ENCODE measurements around the gene ATF7. TPM values are rescaled to one million over a fixed set of nuclear protein-coding genes. Genes with fewer than 3 reads are reported as not detected.

ATF7 gene
- total RNA-seq, 2 donors from 2014 or later = 27.4 to 28.1 TPM

GRCh38 chr12:53518381-53518780 lies 107.8 kb downstream of the ATF7 start:
- DNase-seq (no peak), ATAC-seq (replicated peaks in 1 of 2) (no peak)
- Mint-ChIP-seq H3K36me3 (ENCODE audit: insufficient read depth in 2 of 2) (peaks cover 6 to 19% of the 10 kb centered on the region in 2 donors), H3K9me3 (no peaks in the 10 kb centered on the region), H3K27me3 (ENCODE audit: low read depth) (no peaks in the 10 kb centered on the region), H3K4me1 (ENCODE audit: low read depth) (no peaks in the 10 kb centered on the region), H3K4me3 (no peak overlapping the region), H3K27ac (no peak overlapping the region)

- Mint-ChIP-seq H3K36me3 (ENCODE audit: insufficient read depth in 2 of 2) (peaks cover 6 to 14% of the 10 kb centered on the region in 2 donors), H3K4me1 (ENCODE audit: low read depth) (peaks cover 4% of the 10 kb centered on the region), H3K27me3 (ENCODE audit: low read depth) (no peaks in the 10 kb centered on the region), H3K27ac (no peak overlapping the region), H3K9me3 (no peaks in the 10 kb centered on the region), H3K4me3 (no peak overlapping the region)
- ATAC-seq (replicated peaks in 1 of 2) (no peak), DNase-seq (no peak)
Measured at GRCh38 chr12:53516758-53517455, 109.3 kb downstream of the ATF7 start.

- no peaks in the 10 kb centered on the region for H3K27me3 Mint-ChIP-seq (ENCODE audit: low read depth)
- no peak overlapping the region for H3K27ac Mint-ChIP-seq
- H3K4me3 Mint-ChIP-seq = no peak overlapping the region
- no peaks in the 10 kb centered on the region for H3K9me3 Mint-ChIP-seq
- ATAC-seq (replicated peaks in 1 of 2) = no peak
- no peak for DNase-seq
- H3K4me1 Mint-ChIP-seq (ENCODE audit: low read depth) = peaks cover 4% of the 10 kb centered on the region
- peaks cover 6 to 10% of the 10 kb centered on the region in 2 donors for H3K36me3 Mint-ChIP-seq (ENCODE audit: insufficient read depth in 2 of 2)
Measured at GRCh38 chr12:53515291-53515680, 110.9 kb downstream of the ATF7 start.

GRCh38 chr12:53514628-53515290 lies 111.4 kb downstream of the ATF7 start:
- ATAC-seq (replicated peaks in 1 of 2) (no peak), DNase-seq (no peak)
- Mint-ChIP-seq H3K4me1 (ENCODE audit: low read depth) (peaks cover 4% of the 10 kb centered on the region), H3K4me3 (no peak overlapping the region), H3K27ac (peak overlapping the region; percentile 8), H3K36me3 (ENCODE audit: insufficient read depth in 2 of 2) (peaks cover 3 to 10% of the 10 kb centered on the region in 2 donors), H3K9me3 (no peaks in the 10 kb centered on the region), H3K27me3 (ENCODE audit: low read depth) (no peaks in the 10 kb centered on the region)

- H3K4me3 Mint-ChIP-seq = no peak overlapping the region
- no peak for DNase-seq
- H3K36me3 Mint-ChIP-seq (ENCODE audit: insufficient read depth in 2 of 2) = peaks cover 3 to 10% of the 10 kb centered on the region in 2 donors
- no peaks in the 10 kb centered on the region for H3K9me3 Mint-ChIP-seq
- H3K4me1 Mint-ChIP-seq (ENCODE audit: low read depth) = peaks cover 6% of the 10 kb centered on the region
- ATAC-seq (replicated peaks in 1 of 2) = no peak
- H3K27ac Mint-ChIP-seq = no peak overlapping the region
- H3K27me3 Mint-ChIP-seq (ENCODE audit: low read depth) = no peaks in the 10 kb centered on the region
Measured at GRCh38 chr12:53513712-53514410, 112.3 kb downstream of the ATF7 start.

GRCh38 chr12:53510181-53510812 lies 115.9 kb downstream of the ATF7 start:
- Mint-ChIP-seq H3K27me3 (ENCODE audit: low read depth) (no peaks in the 10 kb centered on the region), H3K9me3 (no peaks in the 10 kb centered on the region), H3K36me3 (ENCODE audit: insufficient read depth in 2 of 2) (peaks cover 0 to 6% of the 10 kb centered on the region in 2 donors), H3K4me1 (ENCODE audit: low read depth) (peaks cover 12% of the 10 kb centered on the region), H3K27ac (no peak overlapping the region), H3K4me3 (no peak overlapping the region)
- DNase-seq = no peak
- ATAC-seq (replicated peaks in 1 of 2) = no peak

- peak overlapping the region; percentile 11 for H3K27ac Mint-ChIP-seq
- H3K36me3 Mint-ChIP-seq (ENCODE audit: insufficient read depth in 2 of 2) = peaks cover 0 to 3% of the 10 kb centered on the region in 2 donors
- H3K27me3 Mint-ChIP-seq (ENCODE audit: low read depth) = no peaks in the 10 kb centered on the region
- H3K4me3 Mint-ChIP-seq = no peak overlapping the region
- H3K4me1 Mint-ChIP-seq (ENCODE audit: low read depth) = peaks cover 20% of the 10 kb centered on the region
- peak; percentile 86 to 89 for DNase-seq
- H3K9me3 Mint-ChIP-seq = no peaks in the 10 kb centered on the region
- peak; percentile 91 to 95 for ATAC-seq (replicated peaks in 1 of 2)
Measured at GRCh38 chr12:53508534-53509170, 117.5 kb downstream of the ATF7 start.

- H3K36me3 Mint-ChIP-seq (ENCODE audit: insufficient read depth in 2 of 2) = peaks cover 0 to 3% of the 10 kb centered on the region in 2 donors
- H3K4me3 Mint-ChIP-seq = no peak overlapping the region
- no peak overlapping the region for H3K27ac Mint-ChIP-seq
- H3K27me3 Mint-ChIP-seq (ENCODE audit: low read depth) = no peaks in the 10 kb centered on the region
- peaks cover 19% of the 10 kb centered on the region for H3K4me1 Mint-ChIP-seq (ENCODE audit: low read depth)
- DNase-seq (no peak), ATAC-seq (replicated peaks in 1 of 2) (no peak)
- H3K9me3 Mint-ChIP-seq = no peaks in the 10 kb centered on the region
Measured at GRCh38 chr12:53507603-53507885, 118.6 kb downstream of the ATF7 start.

- Mint-ChIP-seq H3K9me3 (no peaks in the 10 kb centered on the region), H3K4me3 (no peak within 1 kb of the TSS), H3K4me1 (ENCODE audit: low read depth) (peaks cover 24% of the 10 kb centered on the region), H3K36me3 (ENCODE audit: insufficient read depth in 2 of 2) (peaks cover 0 to 3% of the 10 kb centered on the region in 2 donors), H3K27ac (no peak within 1 kb of the TSS), H3K27me3 (ENCODE audit: low read depth) (no peaks in the 10 kb centered on the region)
- no peak for ATAC-seq (replicated peaks in 1 of 2)
- DNase-seq = no peak
Measured at GRCh38 chr12:53506881-53507602, 119.1 kb downstream of the ATF7 start, which contains the start of gene NPFF. Gene NPFF (minus strand): TSS chr12:53507484. CDS start chr12:53507474, 10 bp downstream.

- no peaks in the 10 kb centered on the region for H3K27me3 Mint-ChIP-seq (ENCODE audit: low read depth)
- H3K36me3 Mint-ChIP-seq (ENCODE audit: insufficient read depth in 2 of 2) = peaks cover 0 to under 1% of the 10 kb centered on the region in 2 donors
- peaks cover 29% of the 10 kb centered on the region for H3K4me1 Mint-ChIP-seq (ENCODE audit: low read depth)
- DNase-seq = no peak
- H3K9me3 Mint-ChIP-seq = no peaks in the 10 kb centered on the region
- no peak for ATAC-seq (replicated peaks in 1 of 2)
- no peak overlapping the region for H3K27ac Mint-ChIP-seq
- no peak overlapping the region for H3K4me3 Mint-ChIP-seq
Measured at GRCh38 chr12:53506450-53506785, 119.8 kb downstream of the ATF7 start.

- H3K9me3 Mint-ChIP-seq = no peaks in the 10 kb centered on the region
- H3K4me3 Mint-ChIP-seq = no peak overlapping the region
- H3K4me1 Mint-ChIP-seq (ENCODE audit: low read depth) = peaks cover 29% of the 10 kb centered on the region
- DNase-seq = no peak
- H3K27ac Mint-ChIP-seq = no peak overlapping the region
- no peak for ATAC-seq (replicated peaks in 1 of 2)
- H3K27me3 Mint-ChIP-seq (ENCODE audit: low read depth) = no peaks in the 10 kb centered on the region
- no peaks in the 10 kb centered on the region for H3K36me3 Mint-ChIP-seq (ENCODE audit: insufficient read depth in 2 of 2)
Measured at GRCh38 chr12:53505555-53506449, 120.4 kb downstream of the ATF7 start.

- Mint-ChIP-seq H3K9me3 (no peaks in the 10 kb centered on the region), H3K4me3 (no peak overlapping the region)
- no peak for ATAC-seq (replicated peaks in 1 of 2)
Measured at GRCh38 chr12:53505086-53505485, 121.1 kb downstream of the ATF7 start.

More at GRCh38 chr12:53505086-53505485, 121.1 kb downstream of the ATF7 start:
- Mint-ChIP-seq H3K27me3 (ENCODE audit: low read depth) (no peaks in the 10 kb centered on the region), H3K27ac (peak overlapping the region; percentile 25), H3K36me3 (ENCODE audit: insufficient read depth in 2 of 2) (no peaks in the 10 kb centered on the region), H3K4me1 (ENCODE audit: low read depth) (peaks cover 32% of the 10 kb centered on the region)
- DNase-seq = no peak

All from activated T-cell treated with anti-CD3 and anti-CD28 coated beads, Interleukin-2, amount 50 U/mL, for 72 hours (primary cell).